PC-3 (cell line): ENCODE data around the gene TMEM131L. TPM values are rescaled to one million over a fixed set of nuclear protein-coding genes. Genes with fewer than 3 reads are reported as not detected.

Source experiments
- ATAC-seq: fragments of 200-7000 bp; cut with Tn5 transposase; 2 replicates; pipeline ENCODE4 v1.9.1; 2020; ENCODE audit warnings: mild to moderate bottlenecking, moderate library complexity
- BruUV-seq: library from RNA; stranded (reverse); fragments of 400-500 nt; replicated peaks from 2 replicates; lab custom pipeline; 2021; lab: Mats Ljungman, UMichigan
- CTCF ChIA-PET: fragments of 300-600 bp; sonication (Branson Sonifier 250); formaldehyde crosslinking; loops from one replicate; lab custom pipeline; 2022; ENCODE audit warnings: antibody characterized with exemption; lab: Charles Lee
- POLR2A ChIA-PET: fragments of 300-600 bp; sonication (Branson Sonifier 250); formaldehyde crosslinking; loops from one replicate; lab custom pipeline; 2022; ENCODE audit warnings: antibody characterized with exemption; ENCODE audit not compliant: unreplicated experiment; lab: Charles Lee
- DNase-seq: peaks from one replicate; pipeline ENCODE4 v3.0.0-alpha.2; 2015
- H2AFZ ChIP-seq: fragments of 300-600 bp; sonication (generic); 2 replicates; pipeline ENCODE4 v1.6.0; 2016; ENCODE audit warnings: antibody characterized with exemption, low read length
- H3F3A ChIP-seq: fragments of 300-600 bp; sonication (generic); one replicate; pipeline ENCODE4 v1.6.0; 2017; ENCODE audit warnings: antibody characterized with exemption, low read length, control low read depth, mild to moderate bottlenecking; ENCODE audit not compliant: unreplicated experiment
- H3K27ac ChIP-seq: fragments of 300-600 bp; sonication (generic); 2 replicates; pipeline ENCODE4 v1.5.1; 2016; ENCODE audit warnings: mild to moderate bottlenecking, low read length
- H3K27me3 ChIP-seq: fragments of 300-600 bp; sonication (generic); 2 replicates; pipeline ENCODE4 v1.6.1; 2016; ENCODE audit warnings: low read length, mixed read lengths
- H3K36me3 ChIP-seq: fragments of 300-600 bp; sonication (generic); 2 replicates; pipeline ENCODE4 v1.6.1; 2016; ENCODE audit warnings: low read depth, mixed run types, low read length, mixed read lengths
- H3K4me1 ChIP-seq: fragments of 300-600 bp; sonication (generic); 2 replicates; pipeline ENCODE4 v1.5.1; 2016; ENCODE audit warnings: low read length; ENCODE audit not compliant: insufficient read depth
- H3K4me2 ChIP-seq: fragments of 300-600 bp; sonication (generic); 2 replicates; pipeline ENCODE4 v1.6.0; 2016; ENCODE audit warnings: low read length
- H3K4me3 ChIP-seq: fragments of 300-600 bp; sonication (generic); 2 replicates; pipeline ENCODE4 v1.5.1; 2016; ENCODE audit warnings: mild to moderate bottlenecking, low read length, mixed read lengths
- H3K79me2 ChIP-seq: fragments of 300-600 bp; sonication (generic); 2 replicates; pipeline ENCODE4 v1.6.1; 2017; ENCODE audit warnings: low read length, mixed read lengths
- H3K9ac ChIP-seq: fragments of 300-600 bp; sonication (generic); 2 replicates; pipeline ENCODE4 v1.6.0; 2016; ENCODE audit warnings: mild to moderate bottlenecking, low read length
- H3K9me2 ChIP-seq: fragments of 300-600 bp; sonication (generic); replicated peaks from 2 replicates; pipeline ENCODE4 v1.6.1; 2016; ENCODE audit warnings: mixed run types, low read length, mixed read lengths
- H3K9me3 ChIP-seq: fragments of 300-600 bp; sonication (generic); 2 replicates; pipeline ENCODE4 v1.6.1; 2016; ENCODE audit warnings: low read length, mixed read lengths
- H4K20me1 ChIP-seq: fragments of 300-600 bp; sonication (generic); 2 replicates; pipeline ENCODE4 v1.6.1; 2016; ENCODE audit warnings: low read length, mixed read lengths
- EZH2 ChIP-seq: fragments of 300-600 bp; sonication (generic); IDR thresholded peaks from one replicate; pipeline ENCODE4 v1.6.1; 2017; ENCODE audit warnings: antibody characterized with exemption, mild to moderate bottlenecking, low read length; ENCODE audit not compliant: unreplicated experiment
- EZH2phosphoT487 ChIP-seq: fragments of 300-600 bp; sonication (generic); IDR thresholded peaks from 2 replicates; pipeline ENCODE4 v1.6.1; 2018; ENCODE audit warnings: mild to moderate bottlenecking, antibody characterized with exemption, low read length, borderline replicate concordance
- intact Hi-C: fragments of 100-400 bp; cut with micrococcal nuclease; formaldehyde crosslinking; loops from 2 replicates; pipeline ENCODE4 v1.9.0; 2023
- total RNA-seq: library from RNA; depleted of rRNA; stranded (reverse); fragments of >200 nt; gene quantifications from 2 replicates; pipeline ENCODE4 v1.2.3, GENCODE V29; 2014
- TF ChIP-seq, protein P1 (sequence below): fragments of 300-600 bp; sonication (generic); conservative IDR thresholded peaks from 2 replicates; pipeline ENCODE4 v1.5.1; 2017; ENCODE audit warnings: antibody characterized with exemption, low read depth, mild to moderate bottlenecking, low read length

The TMEM131L gene
- total RNA-seq, 1 experiment from 2014 or later: 7.7 TPM

DNA sequence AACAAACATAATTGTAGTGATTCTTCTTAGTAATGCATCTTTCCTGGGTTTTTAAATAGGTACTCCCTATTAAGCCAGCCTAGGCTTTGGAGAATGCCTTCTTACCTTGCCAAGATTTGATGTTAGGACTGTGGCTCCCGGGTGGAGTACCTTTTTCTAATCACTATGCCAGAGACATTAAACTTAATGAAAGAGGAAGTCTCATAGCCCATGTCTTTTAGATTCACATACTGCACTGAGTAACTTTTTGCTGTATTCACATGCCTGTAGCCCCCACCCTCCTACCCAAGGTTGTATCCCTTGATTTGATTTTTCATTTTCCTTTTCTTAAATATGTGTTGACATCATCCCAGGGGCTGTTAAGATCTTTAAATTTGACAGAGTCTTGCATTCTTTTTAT, 113.7 kb downstream of the TMEM131L start:
- ChIA-PET POLR2A (no interaction called here), CTCF (no interaction called here)
- H3K9ac ChIP-seq: no peak overlapping the region
- no peak overlapping the region for H3K4me3 ChIP-seq
- TF ChIP-seq, protein P1, sequence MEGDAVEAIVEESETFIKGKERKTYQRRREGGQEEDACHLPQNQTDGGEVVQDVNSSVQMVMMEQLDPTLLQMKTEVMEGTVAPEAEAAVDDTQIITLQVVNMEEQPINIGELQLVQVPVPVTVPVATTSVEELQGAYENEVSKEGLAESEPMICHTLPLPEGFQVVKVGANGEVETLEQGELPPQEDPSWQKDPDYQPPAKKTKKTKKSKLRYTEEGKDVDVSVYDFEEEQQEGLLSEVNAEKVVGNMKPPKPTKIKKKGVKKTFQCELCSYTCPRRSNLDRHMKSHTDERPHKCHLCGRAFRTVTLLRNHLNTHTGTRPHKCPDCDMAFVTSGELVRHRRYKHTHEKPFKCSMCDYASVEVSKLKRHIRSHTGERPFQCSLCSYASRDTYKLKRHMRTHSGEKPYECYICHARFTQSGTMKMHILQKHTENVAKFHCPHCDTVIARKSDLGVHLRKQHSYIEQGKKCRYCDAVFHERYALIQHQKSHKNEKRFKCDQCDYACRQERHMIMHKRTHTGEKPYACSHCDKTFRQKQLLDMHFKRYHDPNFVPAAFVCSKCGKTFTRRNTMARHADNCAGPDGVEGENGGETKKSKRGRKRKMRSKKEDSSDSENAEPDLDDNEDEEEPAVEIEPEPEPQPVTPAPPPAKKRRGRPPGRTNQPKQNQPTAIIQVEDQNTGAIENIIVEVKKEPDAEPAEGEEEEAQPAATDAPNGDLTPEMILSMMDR: no peak
- TF ChIP-seq EZH2 (no peak), EZH2phosphoT487 (no peak)
- BruUV-seq: no TSS peak
- no peaks in the 10 kb centered on the region for H3K27me3 ChIP-seq
- no peak overlapping the region for H3K27ac ChIP-seq
- H3K79me2 ChIP-seq: no peaks in the 10 kb centered on the region
- H3K4me1 ChIP-seq: no peaks in the 10 kb centered on the region
- H3K9me2 ChIP-seq: no peaks in the 10 kb centered on the region
- DNase-seq: no peak
- H3K9me3 ChIP-seq: no peaks in the 10 kb centered on the region
- no peak overlapping the region for H2AFZ ChIP-seq
- intact Hi-C loops: loop anchor here (5.0 kb wide), 2 partner anchors 62 to 172 kb away; no protein-coding TSS in a partner anchor
- no peak overlapping the region for H3K4me2 ChIP-seq
- H3F3A ChIP-seq: no peaks in the 10 kb centered on the region
- no peak for ATAC-seq
- H4K20me1 ChIP-seq: no peaks in the 10 kb centered on the region
- no peaks in the 10 kb centered on the region for H3K36me3 ChIP-seq

DNA sequence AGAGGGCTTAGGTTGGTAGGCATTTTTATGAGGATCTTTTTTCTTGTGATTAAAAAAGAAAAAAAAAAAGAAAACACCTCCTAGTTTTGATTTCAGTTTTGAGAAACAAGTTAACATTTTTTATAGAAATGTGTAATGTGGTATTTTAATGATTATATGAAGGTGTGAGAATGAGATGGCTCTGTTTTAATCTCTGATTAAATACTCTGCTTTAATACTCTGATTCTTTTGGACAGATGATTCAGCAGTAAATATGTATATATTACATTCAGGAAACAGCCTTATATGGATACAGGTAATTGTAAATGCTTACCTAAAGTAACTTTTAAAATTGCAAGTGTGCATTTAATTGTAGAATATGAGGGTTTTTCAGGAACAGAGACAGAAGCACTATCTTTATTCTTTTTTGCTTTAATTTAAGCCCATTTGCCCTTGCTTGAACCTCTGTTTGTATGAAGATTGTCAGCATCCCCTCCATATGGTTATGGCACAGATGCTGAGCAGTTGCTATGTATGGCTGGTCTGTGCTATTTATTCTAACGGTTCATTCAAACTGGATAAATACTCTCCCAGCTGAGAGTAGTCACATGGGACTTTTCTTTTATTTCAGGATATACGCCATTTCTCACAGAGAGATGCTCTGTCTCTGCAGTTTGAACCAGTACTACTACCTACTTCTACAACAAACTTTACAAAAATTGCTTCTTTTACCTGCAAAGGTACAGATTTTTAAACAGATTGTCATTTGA, 117.0 kb downstream of the TMEM131L start:
- no peak for ATAC-seq
- H3K36me3 ChIP-seq: no peaks in the 10 kb centered on the region; the same call in 1 of the 2 replicates
- CTCF ChIA-PET: no interaction called here

DNA sequence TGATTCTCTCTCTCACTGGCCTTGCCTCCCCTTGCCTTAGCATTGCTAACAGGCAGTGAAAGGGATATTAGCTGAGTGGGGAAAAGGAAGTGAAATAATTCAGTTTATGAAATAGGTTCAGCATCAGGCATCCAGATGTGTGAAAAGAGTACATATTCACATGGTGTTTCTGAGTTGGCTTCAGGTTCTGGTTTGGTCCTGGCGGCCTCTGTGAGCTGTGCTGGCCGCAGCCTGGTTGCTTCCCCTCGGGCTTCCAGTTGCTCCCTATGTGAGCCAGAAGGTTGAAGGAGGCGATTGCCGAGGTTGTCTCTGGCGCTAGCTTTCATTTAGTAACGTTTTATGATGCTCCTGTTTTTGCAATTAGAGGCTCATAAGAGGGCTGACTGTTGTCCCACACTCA, 118.9 kb downstream of the TMEM131L start:
- Histone ChIP-seq H3K9me3 (no peaks in the 10 kb centered on the region), H3K36me3 (no peaks in the 10 kb centered on the region; the same call in 1 of the 2 replicates), H3K27me3 (no peaks in the 10 kb centered on the region), H3K9ac (no peak overlapping the region), H3K79me2 (no peaks in the 10 kb centered on the region), H3K9me2 (no peaks in the 10 kb centered on the region), H3K27ac (no peak overlapping the region), H4K20me1 (no peaks in the 10 kb centered on the region), H3K4me2 (no peak overlapping the region), H3K4me1 (no peaks in the 10 kb centered on the region), H3K4me3 (no peak overlapping the region), H3F3A (no peaks in the 10 kb centered on the region), H2AFZ (no peak overlapping the region)
- TF ChIP-seq EZH2phosphoT487 (no peak), EZH2 (no peak)
- TF ChIP-seq, protein P1: no peak
- ATAC-seq (no peak), DNase-seq (no peak)
- no TSS peak for BruUV-seq
- CTCF ChIA-PET: no interaction called here
- POLR2A ChIA-PET: no interaction called here
- intact Hi-C loops: no loop called here

More for the DNA sequence above, 117.0 kb downstream of the TMEM131L start:
- no peaks in the 10 kb centered on the region for H3K9me2 ChIP-seq
- no peak for DNase-seq
- H3K79me2 ChIP-seq: no peaks in the 10 kb centered on the region
- POLR2A ChIA-PET: no interaction called here
- no peaks in the 10 kb centered on the region for H3K27me3 ChIP-seq
- H3K4me1 ChIP-seq: no peaks in the 10 kb centered on the region
- no peaks in the 10 kb centered on the region for H4K20me1 ChIP-seq
- no peak overlapping the region for H2AFZ ChIP-seq
- no TSS peak for BruUV-seq
- no peaks in the 10 kb centered on the region for H3K9me3 ChIP-seq
- H3K9ac ChIP-seq: no peak overlapping the region
- no peak overlapping the region for H3K4me2 ChIP-seq
- intact Hi-C loops: no loop called here
- H3F3A ChIP-seq: no peaks in the 10 kb centered on the region
- no peak overlapping the region for H3K4me3 ChIP-seq
- TF ChIP-seq EZH2phosphoT487 (no peak), EZH2 (no peak)
- H3K27ac ChIP-seq: no peak overlapping the region
